Measurements from ENCODE around the gene LIPN.

DNA sequence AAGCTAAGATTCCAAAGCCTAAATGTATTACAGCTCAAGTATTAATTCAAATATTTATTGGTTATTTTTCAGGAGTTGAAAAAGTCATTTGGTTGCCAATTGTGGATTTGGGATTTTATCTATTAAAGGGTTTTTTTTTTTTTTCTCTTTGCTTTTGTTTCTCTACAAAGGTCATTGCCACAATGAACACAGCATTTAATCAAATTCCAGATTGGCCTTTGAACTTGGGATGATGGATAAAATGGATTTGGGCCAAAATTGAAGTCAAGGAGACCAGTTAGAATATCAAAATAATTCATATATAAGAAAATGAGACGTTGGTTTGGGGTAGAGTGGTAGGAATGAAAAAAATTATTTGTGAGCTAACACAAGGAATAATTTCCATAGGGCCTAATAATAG is 9.6 kb downstream of the LIPN start:
- TF ChIP-seq CTCF (IDR thresholded peaks at IDR 0.05; ENCODE audit: low read depth, low read length), result no peak
- TF ChIP-seq POLR2A (IDR thresholded peaks at IDR 0.05; ENCODE audit: extremely low read depth, insufficient read length), result no peak
- TF ChIP-seq, protein P1, sequence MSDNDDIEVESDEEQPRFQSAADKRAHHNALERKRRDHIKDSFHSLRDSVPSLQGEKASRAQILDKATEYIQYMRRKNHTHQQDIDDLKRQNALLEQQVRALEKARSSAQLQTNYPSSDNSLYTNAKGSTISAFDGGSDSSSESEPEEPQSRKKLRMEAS (IDR thresholded peaks at IDR 0.05; ENCODE audit: low read depth, low read length), result no peak
